CD1c-positive myeloid dendritic cell (primary cell): Measurements from ENCODE around the gene PLD4.
"Not testable (repeated sequence)": the region's sequence is repeated elsewhere in the genome, so short reads cannot be mapped to it uniquely, and the experiment has no call there.

Experiments
- DNase-seq: peaks from one replicate; pipeline ENCODE4 v3.0.0-alpha.2; 2016; ENCODE audit errors: extremely low spot score

PLD4 gene

DNA sequence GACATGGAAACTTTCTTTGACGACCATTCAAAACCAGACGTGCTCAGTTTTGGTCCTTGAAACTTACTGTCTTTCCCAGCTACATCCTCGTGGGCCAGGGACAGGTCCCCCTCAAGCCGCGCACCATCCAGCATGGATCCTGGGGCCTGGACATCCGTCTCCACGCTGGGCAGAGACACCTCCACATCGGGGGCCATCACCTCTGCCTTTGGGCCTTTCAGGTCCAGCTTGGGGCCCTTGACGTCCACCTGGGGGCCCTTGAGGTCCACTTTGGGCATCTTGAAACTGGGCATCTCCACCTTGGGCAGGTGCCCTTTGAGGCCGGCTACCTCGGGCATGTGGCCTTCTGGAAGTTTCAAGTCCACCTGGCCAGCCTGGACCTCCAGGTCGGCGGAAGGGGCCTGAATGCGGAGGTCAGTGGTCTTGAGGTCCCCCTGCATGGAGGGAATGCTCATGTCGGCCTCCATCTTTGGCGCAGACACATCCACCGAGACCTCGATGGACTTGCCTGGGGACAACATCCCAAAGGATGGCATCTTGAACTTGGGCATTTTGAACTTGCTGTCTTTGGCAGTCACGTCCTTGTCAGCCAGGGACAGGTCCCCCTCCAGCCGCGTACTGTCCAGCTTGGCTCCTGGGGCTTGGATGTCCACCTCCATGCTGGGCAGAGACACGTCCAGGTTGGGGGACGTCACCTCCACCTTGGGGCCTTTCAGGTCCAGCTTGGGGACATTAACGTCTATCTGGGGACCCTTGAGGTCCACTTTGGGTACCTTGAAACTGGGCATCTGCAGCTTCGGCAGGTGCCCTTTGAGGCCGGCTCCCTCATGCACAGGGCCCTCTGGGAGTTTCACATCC lies 17.1 kb downstream of the PLD4 start:
- no peak for DNase-seq

DNA sequence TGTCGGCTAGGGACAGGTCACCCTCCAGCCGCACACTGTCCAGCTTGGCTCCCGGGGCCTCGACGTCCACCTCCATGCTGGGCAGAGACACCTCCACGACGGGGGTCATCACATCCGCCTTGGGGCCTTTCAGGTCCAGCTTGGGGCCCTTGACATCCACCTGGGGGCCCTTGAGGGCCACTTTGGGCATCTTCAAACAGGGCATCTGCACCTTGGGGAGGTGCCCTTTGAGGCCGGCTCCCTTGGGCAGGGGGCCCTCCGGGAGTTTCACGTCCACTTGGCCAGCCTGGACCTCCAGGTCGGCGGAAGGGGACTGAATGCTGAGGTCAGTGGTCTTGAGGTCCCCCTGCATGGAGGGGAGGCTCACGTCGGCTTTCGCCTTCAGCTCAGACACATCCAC lies 17.9 kb downstream of the PLD4 start:
- no peak for DNase-seq

DNA sequence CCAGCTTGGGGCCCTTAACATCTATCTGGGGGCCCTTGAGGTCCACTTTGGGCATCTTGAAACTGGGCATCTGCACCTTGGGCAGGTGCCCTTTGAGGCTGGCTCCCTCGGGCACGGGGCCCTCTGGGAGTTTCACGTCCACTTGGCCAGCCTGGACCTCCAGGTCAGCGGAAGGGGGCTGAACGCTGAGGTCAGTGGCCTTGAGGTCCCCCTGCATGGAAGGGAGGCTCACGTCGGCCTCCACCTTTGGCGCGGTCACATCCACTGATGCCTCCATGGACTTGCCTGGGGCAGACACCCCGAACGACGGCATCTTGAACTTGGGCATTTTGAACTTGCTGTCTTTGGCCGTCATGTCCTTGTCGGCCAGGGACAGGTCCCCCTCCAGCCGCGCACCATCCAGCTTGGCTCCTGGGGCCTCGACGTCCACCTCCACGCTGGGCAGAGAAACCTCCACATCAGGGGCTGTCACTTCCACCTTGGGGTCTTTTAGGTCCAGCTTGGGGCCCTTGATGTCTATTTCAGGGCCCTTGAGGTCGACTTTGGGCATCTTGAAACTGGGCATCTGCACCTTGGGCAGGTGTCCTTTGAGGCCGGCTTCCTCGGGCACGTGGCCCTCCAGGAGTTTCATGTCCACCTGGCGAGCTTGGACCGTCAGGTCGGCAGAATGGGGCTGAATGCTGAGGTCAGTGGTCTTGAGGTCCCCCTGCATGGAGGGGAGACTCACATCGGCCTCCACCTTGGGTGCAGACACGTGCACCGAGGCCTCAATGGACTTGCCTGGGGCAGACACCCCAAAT lies 18.7 kb downstream of the PLD4 start:
- not testable (repeated sequence) for DNase-seq

DNA sequence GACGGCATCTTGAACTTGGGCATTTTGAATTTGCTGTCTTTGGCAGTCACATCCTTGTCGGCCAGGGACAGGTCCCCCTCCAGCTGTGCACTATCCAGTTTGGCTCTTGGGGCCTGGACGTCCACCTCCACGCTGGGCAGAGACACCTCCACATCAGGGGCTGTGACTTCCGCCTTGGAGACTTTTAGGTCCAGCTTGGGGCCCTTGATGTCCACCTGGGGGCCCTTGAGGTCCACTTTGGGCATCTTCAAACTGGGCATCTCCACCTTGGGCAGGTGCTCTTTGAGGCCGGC lies 19.3 kb downstream of the PLD4 start:
- not testable (repeated sequence) for DNase-seq

DNA sequence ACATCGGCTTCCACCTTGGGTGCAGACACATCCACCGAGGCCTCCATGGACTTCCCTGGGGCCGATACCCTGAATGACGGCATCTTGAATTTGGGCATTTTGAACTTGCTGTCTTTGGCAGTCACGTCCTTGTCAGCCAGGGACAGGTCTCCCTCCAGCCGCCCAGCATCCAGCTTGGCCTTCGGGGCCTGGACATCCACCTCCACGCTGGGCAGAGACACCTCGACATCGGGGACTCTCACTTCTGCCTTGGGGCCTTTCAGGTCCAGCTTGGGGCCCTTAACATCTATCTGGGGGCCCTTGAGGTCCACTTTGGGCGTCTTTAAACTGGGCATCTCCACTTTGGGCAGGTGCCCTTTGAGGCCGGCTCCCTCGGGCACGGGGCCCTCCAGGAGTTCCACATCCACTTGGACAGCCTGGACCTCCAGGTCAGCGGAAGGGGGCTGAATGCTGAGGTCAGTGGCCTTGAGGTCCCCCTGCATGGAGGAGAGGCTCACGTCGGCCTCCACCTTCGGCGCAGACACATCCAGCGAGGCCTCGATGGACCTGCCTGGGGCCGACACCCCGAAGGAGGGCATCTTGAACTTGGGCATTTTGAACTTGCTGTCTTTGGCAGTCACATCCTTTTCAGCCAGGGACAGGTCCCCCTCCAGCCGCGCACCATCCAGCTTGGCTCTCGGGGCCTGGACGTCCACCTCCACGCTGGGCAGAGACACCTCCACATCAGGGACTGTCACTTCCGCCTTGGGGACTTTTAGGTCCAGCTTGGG lies 19.9 kb downstream of the PLD4 start:
- not testable (repeated sequence) for DNase-seq

DNA sequence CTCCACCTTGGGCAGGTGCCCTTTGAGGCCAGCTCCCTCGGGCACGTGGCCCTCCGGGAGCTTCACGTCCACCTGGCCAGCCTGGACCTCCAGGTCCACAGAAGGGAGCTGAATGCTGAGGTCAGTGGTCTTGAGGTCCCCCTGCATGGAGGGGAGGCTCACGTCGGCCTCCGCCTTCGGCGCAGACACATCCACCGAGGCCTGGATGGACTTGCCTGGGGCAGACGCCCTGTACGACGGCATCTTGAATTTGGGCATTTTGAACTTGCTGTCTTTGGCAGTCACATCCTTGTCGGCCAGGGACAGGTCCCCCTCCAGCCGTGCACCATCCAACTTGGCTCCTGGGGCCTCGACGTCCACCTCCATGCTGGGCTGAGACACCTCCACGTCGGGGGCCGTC lies 20.6 kb downstream of the PLD4 start:
- not testable (repeated sequence) for DNase-seq

DNA sequence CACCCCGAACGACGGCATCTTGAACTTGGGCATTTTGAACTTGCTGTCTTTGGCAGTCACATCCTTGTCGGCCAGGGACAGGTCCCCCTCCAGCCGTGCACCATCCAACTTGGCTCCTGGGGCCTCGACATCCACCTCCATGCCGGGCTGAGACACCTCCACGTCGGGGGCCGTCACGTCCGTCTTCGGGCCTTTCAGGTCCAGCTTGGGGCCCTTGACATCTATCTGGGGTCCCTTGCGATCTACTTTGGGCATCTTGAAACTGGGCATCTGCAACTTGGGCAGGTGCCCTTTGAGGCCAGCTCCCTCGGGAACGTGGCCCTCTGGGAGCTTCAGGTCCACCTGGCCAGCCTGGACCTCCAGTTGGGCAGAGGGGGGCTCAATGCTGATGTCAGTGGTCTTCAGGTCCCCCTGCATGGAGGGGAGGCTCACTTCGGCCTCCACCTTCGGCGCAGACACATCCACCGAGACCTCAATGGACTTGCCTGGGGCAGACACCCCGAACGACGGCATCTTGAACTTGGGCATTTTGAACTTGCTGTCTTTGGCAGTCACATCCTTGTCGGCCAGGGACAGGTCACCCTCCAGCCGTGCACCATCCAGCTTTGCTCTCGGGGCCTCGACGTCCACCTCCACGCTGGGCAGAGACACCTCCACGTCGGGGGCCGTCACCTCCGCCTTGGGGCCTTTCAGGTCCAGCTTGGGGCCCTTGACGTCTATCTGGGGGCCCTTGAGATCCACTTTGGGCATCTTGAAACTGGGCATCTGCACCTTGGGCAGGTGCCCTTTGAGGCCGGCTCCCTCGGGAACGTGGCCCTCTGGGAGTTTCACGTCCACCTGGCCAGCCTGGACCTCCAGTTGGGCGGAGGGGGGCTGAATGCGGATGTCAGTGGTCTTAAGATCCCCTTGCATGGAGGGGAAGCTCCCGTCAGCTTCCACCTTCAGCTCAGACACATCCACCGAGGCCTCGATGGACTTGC lies 21.6 kb downstream of the PLD4 start:
- not testable (repeated sequence) for DNase-seq

DNA sequence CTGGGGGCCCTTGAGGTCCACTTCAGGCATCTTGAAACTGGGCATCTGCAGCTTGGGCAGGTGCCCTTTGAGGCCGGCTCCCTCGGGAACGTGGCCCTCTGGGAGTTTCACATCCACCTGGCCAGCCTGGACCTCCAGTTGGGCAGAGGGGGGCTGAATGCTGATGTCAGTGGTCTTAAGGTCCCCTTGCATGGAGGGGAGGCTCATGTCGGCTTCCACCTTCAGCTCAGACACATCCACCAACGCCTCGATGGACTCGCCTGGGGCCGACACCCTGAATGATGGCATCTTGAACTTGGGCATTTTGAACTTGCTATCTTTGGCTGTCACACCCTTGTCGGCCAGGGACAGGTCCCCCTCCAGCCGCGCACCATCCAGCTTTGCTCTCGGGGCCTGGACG lies 22.5 kb downstream of the PLD4 start:
- DNase-seq = not testable (repeated sequence)

DNA sequence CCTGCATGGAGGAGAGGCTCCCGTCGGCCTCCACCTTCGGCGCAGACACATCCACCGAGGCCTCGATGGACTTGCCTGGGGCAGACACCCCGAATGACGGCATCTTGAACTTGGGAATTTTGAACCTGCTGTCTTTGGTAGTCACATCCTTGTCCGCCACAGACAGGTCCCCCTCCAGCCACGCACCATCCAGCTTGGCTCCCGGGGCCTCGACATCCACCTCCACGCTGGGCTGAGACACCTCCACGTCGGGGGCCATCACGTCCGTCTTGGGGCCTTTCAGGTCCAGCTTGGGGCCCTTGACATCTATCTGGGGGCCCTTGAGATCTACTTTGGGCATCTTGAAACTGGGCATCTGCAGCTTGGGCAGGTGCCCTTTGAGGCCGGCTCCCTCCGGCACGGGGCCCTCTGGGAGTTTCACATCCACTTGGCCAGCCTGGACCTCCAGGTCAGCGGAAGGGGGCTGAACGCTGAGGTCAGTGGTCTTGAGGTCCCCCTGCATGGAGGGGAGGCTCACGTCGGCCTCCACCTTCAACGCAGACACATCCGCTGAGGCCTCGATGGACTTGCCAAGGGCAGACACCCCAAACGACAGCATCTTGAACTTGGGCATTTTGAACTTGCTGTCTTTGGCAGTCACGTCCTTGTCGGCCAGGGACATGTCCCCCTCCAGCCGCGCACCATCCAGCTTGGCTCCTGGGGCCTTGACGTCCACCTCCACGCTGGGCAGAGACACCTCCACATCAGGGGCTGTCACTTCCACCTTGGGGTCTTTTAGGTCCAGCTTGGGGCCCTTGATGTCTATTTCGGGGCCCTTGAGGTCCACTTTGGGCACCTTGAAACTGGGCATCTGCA lies 23.4 kb downstream of the PLD4 start:
- not testable (repeated sequence) for DNase-seq

DNA sequence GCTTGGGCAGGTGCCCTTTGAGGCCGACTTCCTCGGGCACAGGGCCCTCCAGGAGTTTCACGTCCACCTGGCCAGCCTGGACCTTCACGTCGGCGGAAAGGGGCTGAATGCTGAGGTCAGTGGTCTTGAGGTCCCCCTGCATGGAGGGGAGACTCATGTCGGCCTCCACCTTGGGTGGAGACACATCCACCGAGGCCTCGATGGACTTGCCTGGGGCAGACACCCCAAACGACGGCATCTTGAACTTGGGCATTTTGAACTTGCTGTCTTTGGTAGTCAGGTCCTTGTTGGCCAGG lies 24.0 kb downstream of the PLD4 start:
- no peak for DNase-seq

DNA sequence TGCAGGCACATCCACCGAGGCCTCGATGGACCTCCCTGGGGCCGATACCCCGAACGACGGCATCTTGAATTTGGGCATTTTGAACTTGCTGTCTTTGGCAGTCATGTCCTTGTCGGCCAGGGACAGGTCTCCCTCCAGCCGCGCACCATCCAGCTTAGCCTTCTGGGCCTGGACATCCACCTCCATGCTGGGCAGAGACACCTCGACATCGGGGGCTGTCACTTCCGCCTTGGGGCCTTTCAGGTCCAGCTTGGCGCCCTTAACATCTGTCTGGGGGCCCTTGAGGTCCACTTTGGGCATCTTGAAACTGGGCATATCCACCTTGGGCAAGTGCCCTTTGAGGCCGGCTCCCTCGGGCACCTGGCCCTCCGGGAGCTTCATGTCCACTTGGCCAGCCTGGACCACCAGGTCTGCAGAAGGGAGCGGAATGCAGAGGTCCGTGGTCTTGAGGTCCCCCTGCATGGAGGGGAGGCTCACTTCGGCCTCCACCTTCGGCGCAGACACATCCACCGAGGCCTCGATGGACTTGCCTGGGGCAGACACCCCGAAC lies 24.8 kb downstream of the PLD4 start:
- not testable (repeated sequence) for DNase-seq

DNA sequence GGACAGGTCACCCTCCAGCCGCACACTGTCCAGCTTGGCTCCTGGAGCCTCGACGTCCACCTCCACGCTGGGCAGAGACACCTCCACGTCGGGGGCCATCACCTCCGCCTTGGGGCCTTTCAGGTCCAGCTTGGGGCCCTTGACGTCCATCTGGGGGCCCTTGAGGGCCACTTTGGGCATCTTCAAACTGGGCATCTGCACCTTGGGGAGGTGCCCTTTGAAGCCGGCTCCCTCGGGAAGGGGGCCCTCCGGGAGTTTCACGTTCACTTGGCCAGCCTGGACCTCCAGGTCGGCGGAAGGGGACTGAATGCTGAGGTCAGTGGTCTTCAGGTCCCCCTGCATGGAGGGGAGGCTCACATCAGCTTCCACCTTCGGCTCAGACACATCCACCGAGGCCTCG lies 25.3 kb downstream of the PLD4 start:
- no peak for DNase-seq

DNA sequence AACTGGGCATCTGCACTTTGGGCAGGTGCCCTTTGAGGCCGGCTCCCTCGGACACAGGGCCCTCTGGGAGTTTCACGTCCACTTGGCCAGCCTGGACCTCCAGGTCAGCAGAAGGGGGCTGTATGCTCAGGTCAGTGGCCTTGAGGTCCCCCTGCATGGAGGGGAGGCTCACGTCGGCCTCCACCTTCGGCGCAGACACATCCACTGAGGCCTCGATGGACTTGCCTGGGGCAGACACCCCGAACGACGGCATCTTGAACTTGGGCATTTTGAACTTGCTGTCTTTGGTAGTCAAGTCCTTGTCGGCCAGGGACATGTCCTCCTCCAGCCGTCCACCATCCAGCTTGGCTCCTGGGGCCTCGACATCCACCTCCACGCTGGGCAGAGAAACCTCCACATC lies 26.0 kb downstream of the PLD4 start:
- DNase-seq = not testable (repeated sequence)

DNA sequence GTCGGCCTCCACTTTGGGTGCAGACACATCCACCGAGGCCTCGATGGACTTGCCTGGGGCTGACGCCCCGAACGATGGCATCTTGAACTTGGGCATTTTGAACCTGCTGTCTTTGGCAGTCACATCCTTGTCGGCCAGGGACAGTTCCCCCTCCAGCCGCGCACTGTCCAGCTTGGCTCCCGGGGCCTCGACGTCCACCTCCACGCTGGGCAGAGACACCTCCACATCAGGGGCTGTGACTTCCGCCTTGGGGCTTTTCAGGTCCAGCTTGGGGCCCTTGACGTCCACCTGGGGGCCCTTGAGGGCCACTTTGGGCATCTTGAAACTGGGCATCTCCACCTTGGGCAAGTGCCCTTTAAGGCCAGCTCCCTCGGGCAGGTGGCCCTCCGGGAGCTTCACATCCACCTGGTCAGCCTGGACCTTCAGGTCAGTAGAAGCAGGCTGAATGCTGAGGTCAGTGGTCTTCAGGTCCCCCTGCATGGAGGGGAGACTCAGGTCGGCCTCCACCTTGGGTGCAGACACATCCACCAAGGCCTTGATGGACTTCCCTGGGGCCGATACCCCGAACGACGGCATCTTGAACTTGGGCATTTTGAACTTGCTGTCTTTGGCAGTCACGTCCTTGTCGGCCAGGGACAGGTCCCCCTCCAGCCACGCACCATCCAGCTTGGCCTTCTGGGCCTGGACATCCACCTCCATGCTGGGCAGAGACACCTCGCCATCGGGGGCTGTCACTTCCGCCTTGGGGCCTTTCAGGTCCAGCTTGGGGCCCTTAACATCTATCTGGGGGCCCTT lies 27.4 kb downstream of the PLD4 start:
- DNase-seq = not testable (repeated sequence)

DNA sequence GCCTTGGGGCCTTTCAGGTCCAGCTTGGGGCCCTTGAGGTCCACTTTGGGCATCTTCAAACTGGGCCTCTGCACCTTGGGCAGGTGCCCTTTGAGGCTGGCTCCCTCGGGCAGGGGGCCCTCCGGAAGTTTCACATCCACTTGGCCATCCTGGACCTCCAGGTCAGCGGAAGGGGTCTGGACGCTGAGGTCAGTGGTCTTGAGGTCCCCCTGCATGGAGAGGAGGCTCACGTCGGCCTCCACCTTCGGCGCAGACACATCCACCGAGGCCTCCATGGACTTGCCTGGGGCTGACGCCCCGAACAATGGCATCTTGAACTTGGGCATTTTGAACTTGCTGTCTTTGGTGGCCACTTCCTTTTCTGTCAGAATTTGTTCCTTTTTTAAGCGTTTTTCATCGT lies 28.4 kb downstream of the PLD4 start:
- DNase-seq = no peak

DNA sequence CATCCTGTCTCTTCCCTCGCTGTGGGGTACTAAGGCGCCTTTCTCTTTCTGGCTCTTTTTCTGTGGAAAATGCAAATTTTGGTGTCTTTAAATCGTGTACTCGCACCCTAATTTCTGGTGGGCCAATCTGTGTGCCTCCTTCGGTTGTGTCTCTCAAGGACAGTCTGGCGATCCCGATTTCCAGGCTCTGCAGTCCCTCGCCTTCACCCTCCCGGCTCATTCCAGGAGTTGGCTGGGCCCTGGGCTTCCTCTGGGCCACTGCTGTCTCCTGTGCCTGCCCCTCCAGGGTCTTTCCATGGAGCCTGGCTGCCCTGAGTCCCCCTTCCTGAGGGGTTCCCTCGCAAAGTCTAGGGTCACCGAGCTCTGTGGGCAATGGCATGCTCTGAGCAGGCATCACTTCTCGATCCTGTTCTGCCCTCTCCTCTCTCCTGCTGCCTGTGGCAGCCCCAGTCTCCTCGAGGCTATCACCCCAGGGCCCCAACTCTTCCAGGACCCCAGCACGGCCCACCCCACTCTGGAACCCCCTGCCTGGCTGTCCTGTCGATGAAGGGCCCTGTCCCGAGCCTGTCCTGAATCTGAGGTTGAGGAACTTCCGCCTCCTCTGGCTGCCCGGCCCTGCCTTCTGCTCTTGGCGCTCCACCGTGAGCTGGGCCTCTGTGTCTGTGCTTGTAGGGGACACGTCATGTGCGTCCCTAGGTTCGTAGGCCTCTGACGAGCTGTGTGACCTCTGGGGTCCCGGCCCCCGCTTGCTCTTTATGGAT lies 29.4 kb downstream of the PLD4 start:
- DNase-seq = no peak

DNA sequence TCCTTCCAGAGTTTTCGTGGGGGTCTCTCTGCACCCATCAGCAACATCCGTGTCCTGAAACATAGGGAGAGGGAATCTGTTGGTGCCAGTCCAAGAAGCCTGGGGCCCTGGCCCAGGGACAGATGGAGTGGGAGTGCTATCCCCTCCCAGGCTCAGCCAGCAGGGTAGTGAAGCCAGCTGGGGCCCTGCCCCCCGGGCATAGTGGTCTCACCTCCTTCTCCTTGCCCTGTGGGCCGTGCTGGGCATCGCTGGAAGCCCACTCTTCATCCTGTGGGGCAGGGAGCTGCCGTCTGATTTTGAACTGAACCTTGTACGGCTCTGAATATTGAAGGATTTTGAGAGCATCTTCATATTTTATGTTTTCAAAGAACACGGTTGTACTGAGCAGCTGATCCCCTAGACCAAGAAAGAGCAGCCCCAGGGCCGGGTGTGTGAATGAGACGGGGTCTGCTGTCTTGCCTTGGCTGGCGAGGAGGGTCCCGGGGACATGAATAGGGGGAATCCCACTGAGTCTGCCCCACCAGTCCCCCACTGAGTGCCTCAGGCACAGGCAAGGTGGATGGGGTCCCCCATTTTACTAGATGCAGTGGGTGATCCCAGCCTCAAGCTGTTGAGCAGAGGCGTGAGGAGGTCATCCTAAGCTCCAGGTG lies 30.2 kb downstream of the PLD4 start:
- no peak for DNase-seq

DNA sequence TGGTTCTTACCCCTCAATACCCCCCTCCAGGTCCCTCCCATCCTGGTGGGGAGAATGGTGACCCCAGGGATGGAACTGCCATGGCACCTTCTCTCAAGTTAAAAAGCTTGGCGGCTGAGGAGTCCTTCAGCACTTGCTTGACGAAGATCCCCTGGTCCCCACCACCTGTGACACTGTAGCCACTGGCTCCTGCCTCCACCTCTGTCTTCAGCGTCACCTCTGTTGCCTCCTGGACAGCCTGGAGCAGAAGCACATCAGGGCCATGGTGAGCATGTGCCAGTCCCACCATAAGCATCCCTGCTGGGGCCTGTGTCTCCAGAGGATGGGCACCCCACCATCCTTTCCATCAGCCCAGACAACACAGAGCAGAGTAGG lies 30.7 kb downstream of the PLD4 start:
- DNase-seq = no peak
